SK-N-SH (cell line): ENCODE results near the gene NTRK2.

Experiments
- EP300 ChIP-seq, 2 experiments: IDR thresholded peaks; 2 replicates each; pipeline versions ENCODE4 v1.4.0 to v1.6.1; 2012; ENCODE audit warnings: borderline replicate concordance in 1 of 2, low read depth in 1 of 2, low read length in 1 of 2
- EZH2phosphoT487 ChIP-seq: fragments of 200-600 bp; sonication (generic); IDR thresholded peaks from 2 replicates; pipeline ENCODE4 v1.6.1; 2017; ENCODE audit warnings: low read depth, mixed run types, mild to moderate bottlenecking, antibody characterized with exemption, moderate library complexity, borderline replicate concordance
- FOXM1 ChIP-seq: IDR thresholded peaks from 2 replicates; pipeline ENCODE4 v1.4.0; 2012; ENCODE audit warnings: low read depth, mild to moderate bottlenecking
- GABPA ChIP-seq: IDR thresholded peaks from 2 replicates; pipeline ENCODE4 v1.4.0; 2012; ENCODE audit warnings: low read depth, mild to moderate bottlenecking
- MEF2A ChIP-seq: IDR thresholded peaks from 2 replicates; pipeline ENCODE4 v1.4.0; 2012; ENCODE audit warnings: low read depth, borderline replicate concordance
- POLR2AphosphoS5 ChIP-seq: IDR thresholded peaks from 2 replicates; pipeline ENCODE4 v1.6.1; 2012; ENCODE audit warnings: low read depth, low read length
- RAD21 ChIP-seq: IDR thresholded peaks from 2 replicates; pipeline ENCODE4 v1.6.1; 2012; ENCODE audit warnings: mild to moderate bottlenecking, low read length
- TAF1 ChIP-seq: IDR thresholded peaks from 2 replicates; pipeline ENCODE4 v1.6.1; 2012; ENCODE audit warnings: low read depth, mild to moderate bottlenecking, low read length, moderate library complexity, borderline replicate concordance
- TF ChIP-seq, protein P1 (sequence below): IDR thresholded peaks from 2 replicates; pipeline ENCODE4 v1.6.1; 2012; ENCODE audit warnings: mild to moderate bottlenecking, low read depth, low read length, moderate library complexity
- TF ChIP-seq, protein P2 (sequence below): fragments of 200-600 bp; sonication (generic); IDR thresholded peaks from 2 replicates; pipeline ENCODE4 v1.6.1; 2017; ENCODE audit warnings: antibody characterized with exemption, mild to moderate bottlenecking, moderate library complexity
- TF ChIP-seq, protein P3 (sequence below): IDR thresholded peaks from 2 replicates; pipeline ENCODE4 v1.4.0; 2012; ENCODE audit warnings: low read depth
- TF ChIP-seq, protein P4 (sequence below): IDR thresholded peaks from 2 replicates; pipeline ENCODE4 v1.4.0; 2012; ENCODE audit warnings: low read depth, borderline replicate concordance

DNA sequence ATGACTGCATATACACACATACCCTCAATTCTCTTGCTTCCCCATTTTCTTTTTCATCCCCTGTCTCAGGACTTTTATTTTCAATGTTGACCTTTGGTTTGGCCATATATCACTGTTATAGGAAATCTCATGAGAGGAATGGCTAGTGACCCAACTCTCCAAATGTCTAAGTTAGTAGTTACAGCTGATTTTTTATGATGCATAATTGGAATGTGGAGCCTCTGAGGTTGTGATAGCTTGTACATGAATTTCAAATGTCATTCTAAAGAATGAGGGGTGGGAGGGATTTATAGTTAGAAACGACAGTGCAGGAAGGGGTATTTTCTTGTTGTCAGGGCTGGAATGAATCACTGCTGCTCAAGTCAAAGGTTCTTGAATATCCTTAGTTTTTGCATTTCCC, 356.1 kb downstream of the NTRK2 start:
- TF ChIP-seq, protein P1, sequence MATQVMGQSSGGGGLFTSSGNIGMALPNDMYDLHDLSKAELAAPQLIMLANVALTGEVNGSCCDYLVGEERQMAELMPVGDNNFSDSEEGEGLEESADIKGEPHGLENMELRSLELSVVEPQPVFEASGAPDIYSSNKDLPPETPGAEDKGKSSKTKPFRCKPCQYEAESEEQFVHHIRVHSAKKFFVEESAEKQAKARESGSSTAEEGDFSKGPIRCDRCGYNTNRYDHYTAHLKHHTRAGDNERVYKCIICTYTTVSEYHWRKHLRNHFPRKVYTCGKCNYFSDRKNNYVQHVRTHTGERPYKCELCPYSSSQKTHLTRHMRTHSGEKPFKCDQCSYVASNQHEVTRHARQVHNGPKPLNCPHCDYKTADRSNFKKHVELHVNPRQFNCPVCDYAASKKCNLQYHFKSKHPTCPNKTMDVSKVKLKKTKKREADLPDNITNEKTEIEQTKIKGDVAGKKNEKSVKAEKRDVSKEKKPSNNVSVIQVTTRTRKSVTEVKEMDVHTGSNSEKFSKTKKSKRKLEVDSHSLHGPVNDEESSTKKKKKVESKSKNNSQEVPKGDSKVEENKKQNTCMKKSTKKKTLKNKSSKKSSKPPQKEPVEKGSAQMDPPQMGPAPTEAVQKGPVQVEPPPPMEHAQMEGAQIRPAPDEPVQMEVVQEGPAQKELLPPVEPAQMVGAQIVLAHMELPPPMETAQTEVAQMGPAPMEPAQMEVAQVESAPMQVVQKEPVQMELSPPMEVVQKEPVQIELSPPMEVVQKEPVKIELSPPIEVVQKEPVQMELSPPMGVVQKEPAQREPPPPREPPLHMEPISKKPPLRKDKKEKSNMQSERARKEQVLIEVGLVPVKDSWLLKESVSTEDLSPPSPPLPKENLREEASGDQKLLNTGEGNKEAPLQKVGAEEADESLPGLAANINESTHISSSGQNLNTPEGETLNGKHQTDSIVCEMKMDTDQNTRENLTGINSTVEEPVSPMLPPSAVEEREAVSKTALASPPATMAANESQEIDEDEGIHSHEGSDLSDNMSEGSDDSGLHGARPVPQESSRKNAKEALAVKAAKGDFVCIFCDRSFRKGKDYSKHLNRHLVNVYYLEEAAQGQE: no peak
- TF ChIP-seq, protein P2, sequence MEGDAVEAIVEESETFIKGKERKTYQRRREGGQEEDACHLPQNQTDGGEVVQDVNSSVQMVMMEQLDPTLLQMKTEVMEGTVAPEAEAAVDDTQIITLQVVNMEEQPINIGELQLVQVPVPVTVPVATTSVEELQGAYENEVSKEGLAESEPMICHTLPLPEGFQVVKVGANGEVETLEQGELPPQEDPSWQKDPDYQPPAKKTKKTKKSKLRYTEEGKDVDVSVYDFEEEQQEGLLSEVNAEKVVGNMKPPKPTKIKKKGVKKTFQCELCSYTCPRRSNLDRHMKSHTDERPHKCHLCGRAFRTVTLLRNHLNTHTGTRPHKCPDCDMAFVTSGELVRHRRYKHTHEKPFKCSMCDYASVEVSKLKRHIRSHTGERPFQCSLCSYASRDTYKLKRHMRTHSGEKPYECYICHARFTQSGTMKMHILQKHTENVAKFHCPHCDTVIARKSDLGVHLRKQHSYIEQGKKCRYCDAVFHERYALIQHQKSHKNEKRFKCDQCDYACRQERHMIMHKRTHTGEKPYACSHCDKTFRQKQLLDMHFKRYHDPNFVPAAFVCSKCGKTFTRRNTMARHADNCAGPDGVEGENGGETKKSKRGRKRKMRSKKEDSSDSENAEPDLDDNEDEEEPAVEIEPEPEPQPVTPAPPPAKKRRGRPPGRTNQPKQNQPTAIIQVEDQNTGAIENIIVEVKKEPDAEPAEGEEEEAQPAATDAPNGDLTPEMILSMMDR: no peak
- TF ChIP-seq, protein P3, sequence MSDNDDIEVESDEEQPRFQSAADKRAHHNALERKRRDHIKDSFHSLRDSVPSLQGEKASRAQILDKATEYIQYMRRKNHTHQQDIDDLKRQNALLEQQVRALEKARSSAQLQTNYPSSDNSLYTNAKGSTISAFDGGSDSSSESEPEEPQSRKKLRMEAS: no peak
- TF ChIP-seq RAD21 (no peak), EZH2phosphoT487 (no peak), TAF1 (no peak), MEF2A (no peak), POLR2AphosphoS5 (no peak), GABPA (no peak), FOXM1 (no peak), EP300 (IDR thresholded peaks at IDR 0.05; ENCODE audit: borderline replicate concordance in 1 of 2, low read depth in 1 of 2, low read length in 1 of 2) (no peak)
- TF ChIP-seq, protein P4, sequence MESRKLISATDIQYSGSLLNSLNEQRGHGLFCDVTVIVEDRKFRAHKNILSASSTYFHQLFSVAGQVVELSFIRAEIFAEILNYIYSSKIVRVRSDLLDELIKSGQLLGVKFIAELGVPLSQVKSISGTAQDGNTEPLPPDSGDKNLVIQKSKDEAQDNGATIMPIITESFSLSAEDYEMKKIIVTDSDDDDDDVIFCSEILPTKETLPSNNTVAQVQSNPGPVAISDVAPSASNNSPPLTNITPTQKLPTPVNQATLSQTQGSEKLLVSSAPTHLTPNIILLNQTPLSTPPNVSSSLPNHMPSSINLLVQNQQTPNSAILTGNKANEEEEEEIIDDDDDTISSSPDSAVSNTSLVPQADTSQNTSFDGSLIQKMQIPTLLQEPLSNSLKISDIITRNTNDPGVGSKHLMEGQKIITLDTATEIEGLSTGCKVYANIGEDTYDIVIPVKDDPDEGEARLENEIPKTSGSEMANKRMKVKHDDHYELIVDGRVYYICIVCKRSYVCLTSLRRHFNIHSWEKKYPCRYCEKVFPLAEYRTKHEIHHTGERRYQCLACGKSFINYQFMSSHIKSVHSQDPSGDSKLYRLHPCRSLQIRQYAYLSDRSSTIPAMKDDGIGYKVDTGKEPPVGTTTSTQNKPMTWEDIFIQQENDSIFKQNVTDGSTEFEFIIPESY: no peak
